Prostate gland (tissue), 2 donors: ENCODE measurements around the gene CAPN8. TPM values are rescaled to one million over a fixed set of nuclear protein-coding genes. Genes with fewer than 3 reads are reported as not detected.

ENCODE experiments used
- DNase-seq: peaks from one replicate; pipeline ENCODE4 v3.0.0-alpha.2; 2019; ENCODE audit warnings: low spot score
- H3K27ac ChIP-seq, 2 donors: fragments of 200-600 bp; sonication (generic); 2 replicates each; pipeline ENCODE4 v1.5.1; 2017 to 2019
- H3K27me3 ChIP-seq: fragments of 200-600 bp; sonication (generic); replicated peaks from 2 replicates; pipeline ENCODE4 v1.5.1; 2019; ENCODE audit not compliant: insufficient read depth
- H3K36me3 ChIP-seq, 2 donors: fragments of 200-600 bp; sonication (generic); 1 replicate in 1 of 2; 2 replicates in 1 of 2; pipeline versions ENCODE4 v1.5.1 to v1.8.1; 2017 to 2019
- H3K4me1 ChIP-seq: fragments of 200-600 bp; sonication (generic); replicated peaks from 2 replicates; pipeline ENCODE4 v1.5.1; 2019
- H3K4me3 ChIP-seq, 2 donors: fragments of 200-600 bp; sonication (generic); 2 replicates each; pipeline ENCODE4 v1.5.1; 2017 to 2019
- H3K9me3 ChIP-seq: fragments of 200-600 bp; sonication (generic); 2 replicates; pipeline ENCODE4 v1.5.1; 2017
- CTCF ChIP-seq, 4 experiments: fragments of 200-600 bp in 2 of 4; fragments of 450-650 bp in 2 of 4; sonication (generic) in 2 of 4; IDR thresholded peaks; 1 replicate in 3 of 4; 2 replicates in 1 of 4; pipeline ENCODE4 v1.5.1; 2016 to 2019; ENCODE audit warnings: antibody characterized with exemption in 4 of 4, mild to moderate bottlenecking in 2 of 4, moderate library complexity in 2 of 4
- POLR2A ChIP-seq: fragments of 450-650 bp; IDR thresholded peaks from one replicate; pipeline ENCODE4 v1.6.1; 2016; ENCODE audit warnings: antibody characterized with exemption, mild to moderate bottlenecking
- POLR2AphosphoS5 ChIP-seq: sonication (generic); formaldehyde crosslinking; IDR thresholded peaks from one replicate; pipeline ENCODE4 v1.6.1; 2017; ENCODE audit warnings: antibody characterized with exemption
- WGBS: methylation state at CpG from one replicate; pipeline ENCODE4 v1.1.5; 2018; 5-methylcytosine and 5-hydroxymethylcytosine counted together
- intact Hi-C: fragments of 100-400 bp; cut with DNase I; formaldehyde crosslinking; loops from one replicate; pipeline ENCODE4 v1.14.2; 2022
- total RNA-seq, 2 donors: library from RNA; depleted of rRNA; stranded (reverse); fragments of >200 nt; gene quantifications; one replicate each; pipeline ENCODE4 v1.1.0, GENCODE V29; 2016

Gene CAPN8
- total RNA-seq, 2 donors from 2014 or later = 3.0 to 5.6 TPM

GRCh38 chr1:223707256-223708000, 41.9 kb upstream of the CAPN8 start:
- H3K9me3 ChIP-seq = no peaks in the 10 kb centered on the region
- peaks cover 7% of the 10 kb centered on the region for H3K4me1 ChIP-seq
- WGBS = 35% methylated on average over 6 of the region's 6 CpGs
- intact Hi-C loops = no loop called here
- H3K4me3 ChIP-seq = no peak overlapping the region
- DNase-seq = peak; percentile 61
- no peaks in the 10 kb centered on the region for H3K36me3 ChIP-seq
- no peaks in the 10 kb centered on the region for H3K27me3 ChIP-seq
- peak overlapping the region; percentile 21 to 35 for H3K27ac ChIP-seq
- peak; percentile 77 for TF ChIP-seq POLR2AphosphoS5
- no peak for TF ChIP-seq CTCF (IDR thresholded peaks at IDR 0.05)
- no peak for TF ChIP-seq POLR2A

GRCh38 chr1:223706077-223706973, 40.8 kb upstream of the CAPN8 start:
- H3K27ac ChIP-seq = peak overlapping the region in 1 of 2 donors; percentile 21
- H3K27me3 ChIP-seq = no peaks in the 10 kb centered on the region
- H3K9me3 ChIP-seq = no peaks in the 10 kb centered on the region
- H3K4me3 ChIP-seq = no peak overlapping the region
- WGBS = 25% methylated on average over 12 of the region's 12 CpGs
- H3K36me3 ChIP-seq = no peaks in the 10 kb centered on the region
- intact Hi-C loops = no loop called here
- peaks cover 7% of the 10 kb centered on the region for H3K4me1 ChIP-seq
- no peak for TF ChIP-seq CTCF (IDR thresholded peaks at IDR 0.05)
- TF ChIP-seq POLR2A = no peak
- TF ChIP-seq POLR2AphosphoS5 = peak; percentile 42
- DNase-seq = no peak

GRCh38 chr1:223704921-223705878, 39.7 kb upstream of the CAPN8 start:
- intact Hi-C loops = no loop called here
- Histone ChIP-seq H3K27me3 (no peaks in the 10 kb centered on the region), H3K36me3 (no peaks in the 10 kb centered on the region), H3K9me3 (no peaks in the 10 kb centered on the region), H3K4me1 (peaks cover 7% of the 10 kb centered on the region), H3K4me3 (no peak overlapping the region), H3K27ac (no peak overlapping the region)
- DNase-seq = no peak
- TF ChIP-seq POLR2AphosphoS5 (no peak), POLR2A (no peak), CTCF (IDR thresholded peaks at IDR 0.05) (no peak)
- 32% methylated on average over 8 of the region's 8 CpGs for WGBS

DNA sequence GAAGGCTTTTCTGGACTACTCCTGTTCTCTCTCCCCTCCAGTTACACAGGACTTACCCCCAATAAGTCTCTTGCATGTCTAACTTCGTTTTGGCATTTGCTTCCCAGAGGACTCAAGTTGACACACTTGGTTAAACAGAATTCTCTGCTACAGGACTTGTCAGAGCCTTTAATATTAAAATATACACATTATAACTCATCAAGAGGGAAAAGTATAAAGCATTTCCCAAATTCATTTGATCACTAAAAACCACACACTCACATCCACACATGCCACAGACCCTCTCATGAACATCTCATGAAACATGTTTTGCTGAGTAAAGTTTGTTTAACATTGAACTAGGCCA, 38.1 kb upstream of the CAPN8 start:
- H3K27ac ChIP-seq = no peak overlapping the region
- no peaks in the 10 kb centered on the region for H3K27me3 ChIP-seq
- TF ChIP-seq POLR2AphosphoS5 (no peak), POLR2A (no peak), CTCF (IDR thresholded peaks at IDR 0.05) (no peak)
- H3K4me3 ChIP-seq = no peak overlapping the region
- no peaks in the 10 kb centered on the region for H3K36me3 ChIP-seq
- no peaks in the 10 kb centered on the region for H3K9me3 ChIP-seq
- 69% methylated on average over 1 of the region's 1 CpG for WGBS
- no peak for DNase-seq
- intact Hi-C loops = no loop called here
- H3K4me1 ChIP-seq = peaks cover 7% of the 10 kb centered on the region
